HL-60 (cell line): Measurements from ENCODE around the gene AGER.

Experiments
- POLR2AphosphoS5 ChIP-seq: IDR thresholded peaks from 2 replicates; pipeline ENCODE4 v1.6.1; 2012; ENCODE audit warnings: low read depth
- TF ChIP-seq, protein P1 (sequence below): IDR thresholded peaks from one replicate; pipeline ENCODE4 v1.5.1; 2011; ENCODE audit warnings: low read length, control low read depth, inconsistent platforms; ENCODE audit not compliant: insufficient read depth

DNA sequence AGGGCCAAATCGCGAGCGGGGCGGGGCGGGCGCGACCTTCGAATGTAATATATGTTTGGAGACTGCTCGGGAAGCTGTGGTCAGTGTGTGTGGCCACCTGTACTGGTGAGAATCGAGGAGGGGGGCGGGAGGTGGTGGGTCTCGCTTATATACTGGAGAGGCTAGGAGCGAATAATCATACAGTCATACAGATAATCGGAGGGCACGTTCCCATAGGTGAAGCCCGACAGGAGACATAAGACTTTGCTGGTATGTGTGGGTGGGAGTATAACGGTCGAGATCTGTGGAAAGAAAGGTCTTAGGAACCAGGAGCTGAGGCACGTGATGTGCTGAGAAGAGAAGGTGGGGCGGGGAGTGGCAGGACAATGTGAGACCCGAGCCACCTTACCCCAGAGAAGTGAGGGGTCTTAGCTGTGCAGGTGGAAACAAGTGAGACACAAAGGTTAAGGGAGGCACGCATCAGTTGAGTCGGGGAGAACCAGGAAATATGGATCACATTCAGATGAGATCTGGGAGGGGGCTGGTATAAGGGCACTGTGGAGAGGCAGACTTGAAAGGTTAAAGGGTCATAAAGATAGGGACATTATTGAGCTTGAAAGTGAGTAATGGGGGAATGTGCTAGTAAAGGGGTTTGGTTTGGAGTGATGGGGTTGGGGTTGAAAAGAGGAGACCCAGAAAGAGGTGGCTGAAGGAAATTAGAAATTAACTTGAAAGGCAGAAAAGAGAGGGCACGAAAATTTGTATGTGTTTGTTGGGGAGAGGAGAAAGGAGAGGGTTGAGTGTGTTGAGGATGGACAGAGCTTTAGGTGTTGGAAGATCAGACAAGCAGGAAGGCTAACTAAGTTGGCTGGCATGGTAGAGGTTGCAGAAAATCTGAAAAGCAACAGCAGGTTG lies 5.3 kb downstream of the AGER start:
- TF ChIP-seq, protein P1, sequence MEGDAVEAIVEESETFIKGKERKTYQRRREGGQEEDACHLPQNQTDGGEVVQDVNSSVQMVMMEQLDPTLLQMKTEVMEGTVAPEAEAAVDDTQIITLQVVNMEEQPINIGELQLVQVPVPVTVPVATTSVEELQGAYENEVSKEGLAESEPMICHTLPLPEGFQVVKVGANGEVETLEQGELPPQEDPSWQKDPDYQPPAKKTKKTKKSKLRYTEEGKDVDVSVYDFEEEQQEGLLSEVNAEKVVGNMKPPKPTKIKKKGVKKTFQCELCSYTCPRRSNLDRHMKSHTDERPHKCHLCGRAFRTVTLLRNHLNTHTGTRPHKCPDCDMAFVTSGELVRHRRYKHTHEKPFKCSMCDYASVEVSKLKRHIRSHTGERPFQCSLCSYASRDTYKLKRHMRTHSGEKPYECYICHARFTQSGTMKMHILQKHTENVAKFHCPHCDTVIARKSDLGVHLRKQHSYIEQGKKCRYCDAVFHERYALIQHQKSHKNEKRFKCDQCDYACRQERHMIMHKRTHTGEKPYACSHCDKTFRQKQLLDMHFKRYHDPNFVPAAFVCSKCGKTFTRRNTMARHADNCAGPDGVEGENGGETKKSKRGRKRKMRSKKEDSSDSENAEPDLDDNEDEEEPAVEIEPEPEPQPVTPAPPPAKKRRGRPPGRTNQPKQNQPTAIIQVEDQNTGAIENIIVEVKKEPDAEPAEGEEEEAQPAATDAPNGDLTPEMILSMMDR, result no peak
- no peak; the same call in 1 of the 2 replicates for TF ChIP-seq POLR2AphosphoS5
